ENCODE data around the gene SLC10A7. TPM values are rescaled to one million over a fixed set of nuclear protein-coding genes. Genes with fewer than 3 reads are reported as not detected.

SLC10A7 gene
- total and polyA plus RNA-seq, 2 of the 8 experiments (the other 6 are each of a cell fraction or from before 2014, with no cell fraction given): 2.5 to 2.9 TPM

GRCh38 chr4:146336410-146336807 lies 185.3 kb downstream of the SLC10A7 start (continued):
- no peak for TF ChIP-seq FOSL1 (IDR thresholded peaks at IDR 0.05; ENCODE audit: insufficient read depth, low read depth, low read length)
- TF ChIP-seq BACH1 (IDR thresholded peaks at IDR 0.05; ENCODE audit: low read length): no peak
- TF ChIP-seq, protein P1, sequence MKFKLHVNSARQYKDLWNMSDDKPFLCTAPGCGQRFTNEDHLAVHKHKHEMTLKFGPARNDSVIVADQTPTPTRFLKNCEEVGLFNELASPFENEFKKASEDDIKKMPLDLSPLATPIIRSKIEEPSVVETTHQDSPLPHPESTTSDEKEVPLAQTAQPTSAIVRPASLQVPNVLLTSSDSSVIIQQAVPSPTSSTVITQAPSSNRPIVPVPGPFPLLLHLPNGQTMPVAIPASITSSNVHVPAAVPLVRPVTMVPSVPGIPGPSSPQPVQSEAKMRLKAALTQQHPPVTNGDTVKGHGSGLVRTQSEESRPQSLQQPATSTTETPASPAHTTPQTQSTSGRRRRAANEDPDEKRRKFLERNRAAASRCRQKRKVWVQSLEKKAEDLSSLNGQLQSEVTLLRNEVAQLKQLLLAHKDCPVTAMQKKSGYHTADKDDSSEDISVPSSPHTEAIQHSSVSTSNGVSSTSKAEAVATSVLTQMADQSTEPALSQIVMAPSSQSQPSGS (IDR thresholded peaks at IDR 0.05; ENCODE audit: low read length): no peak
- TF ChIP-seq JUN (IDR thresholded peaks at IDR 0.05; ENCODE audit: low read depth, low read length): no peak
- TF ChIP-seq, protein P2, sequence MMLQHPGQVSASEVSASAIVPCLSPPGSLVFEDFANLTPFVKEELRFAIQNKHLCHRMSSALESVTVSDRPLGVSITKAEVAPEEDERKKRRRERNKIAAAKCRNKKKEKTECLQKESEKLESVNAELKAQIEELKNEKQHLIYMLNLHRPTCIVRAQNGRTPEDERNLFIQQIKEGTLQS (IDR thresholded peaks at IDR 0.05; ENCODE audit: insufficient read depth, low read depth, low read length): no peak
- TF ChIP-seq EZH2 (IDR thresholded peaks at IDR 0.05; ENCODE audit: low read depth, low read length, severe bottlenecking): no peak
